Activated CD4-positive, alpha-beta memory T cell treated with anti-CD3 and anti-CD28 coated beads for 36 hours (primary cell): ENCODE data around the gene GP5. TPM values are rescaled to one million over a fixed set of nuclear protein-coding genes. Genes with fewer than 3 reads are reported as not detected.

Experiments used
- total RNA-seq, 2 experiments: library from RNA; stranded (reverse); gene quantifications; one replicate each; pipeline ENCODE4 v1.2.3, GENCODE V29; 2021

GP5 gene
- total RNA-seq, 2 experiments from 2014 or later = 0.24 to 0.31 TPM

Other genes with a start within 250 kb of the GP5 start
- gene CPN2, start 47.9 kb downstream of the GP5 start, total RNA-seq = not detected
- gene LRRC15, start 29.5 kb downstream of the GP5 start, total RNA-seq = not detected
- 100 to 1,000 TPM; 136 to 145 TPM for gene ATP13A3, start 87.7 kb upstream of the GP5 start, total RNA-seq
- 1 to 10 TPM; 4.0 to 5.8 TPM for gene TMEM44, start 234.2 kb upstream of the GP5 start, total RNA-seq